Ammon's horn (tissue), 1 donor: Measurements from ENCODE around the gene CILP2.

Experiments
- DNase-seq: peaks from one replicate; pipeline ENCODE4 v3.0.0-alpha.2; 2016; ENCODE audit warnings: low spot score

The CILP2 gene

GRCh38 chr19:19567391-19567790 lies 29.3 kb downstream of the CILP2 start:
- DNase-seq = no peak

GRCh38 chr19:19568802-19569756 lies 31.0 kb downstream of the CILP2 start:
- DNase-seq = no peak

GRCh38 chr19:19570571-19570970 lies 32.5 kb downstream of the CILP2 start:
- DNase-seq = no peak

GRCh38 chr19:19571071-19571786 lies 33.2 kb downstream of the CILP2 start:
- DNase-seq = no peak

DNA sequence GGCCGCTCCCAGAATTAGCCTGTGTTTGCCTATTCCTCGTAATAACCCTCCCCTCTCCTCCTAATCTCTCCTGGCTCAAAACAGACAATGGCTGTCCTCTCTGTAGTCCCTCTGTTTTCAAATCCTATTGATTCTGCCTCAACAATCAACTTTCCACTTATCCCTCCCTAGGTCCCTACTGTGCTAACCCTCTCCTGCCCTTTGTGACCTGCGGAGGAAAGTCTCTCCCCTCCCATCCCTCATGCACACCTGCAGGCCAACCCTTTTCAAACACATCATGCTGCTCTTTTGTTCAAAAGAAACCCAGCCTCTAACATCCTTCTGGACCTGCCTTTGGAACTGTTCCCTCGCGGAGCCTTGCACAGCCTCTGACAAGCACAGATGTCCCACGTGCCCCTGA lies 37.3 kb downstream of the CILP2 start:
- DNase-seq = no peak

DNA sequence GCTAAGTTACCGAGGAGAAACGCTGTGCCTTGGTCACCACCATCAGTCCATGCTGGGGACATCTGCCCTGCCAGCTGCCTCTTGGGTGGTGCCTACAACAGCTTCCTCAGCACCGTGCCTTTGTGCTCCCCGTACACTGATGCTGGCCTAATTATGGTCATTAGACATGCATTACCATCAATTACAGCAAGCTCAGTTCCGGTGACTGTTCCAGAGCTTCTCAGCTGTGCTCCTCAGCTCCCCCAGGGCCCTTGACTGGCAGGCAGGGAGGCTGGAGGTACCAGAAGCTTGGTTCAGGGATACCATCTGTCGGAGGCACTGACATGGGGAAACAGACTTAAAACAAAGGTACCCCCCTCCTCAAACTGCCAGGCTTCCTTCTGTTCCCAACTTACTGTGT lies 40.2 kb downstream of the CILP2 start:
- DNase-seq = peak; percentile 15

DNA sequence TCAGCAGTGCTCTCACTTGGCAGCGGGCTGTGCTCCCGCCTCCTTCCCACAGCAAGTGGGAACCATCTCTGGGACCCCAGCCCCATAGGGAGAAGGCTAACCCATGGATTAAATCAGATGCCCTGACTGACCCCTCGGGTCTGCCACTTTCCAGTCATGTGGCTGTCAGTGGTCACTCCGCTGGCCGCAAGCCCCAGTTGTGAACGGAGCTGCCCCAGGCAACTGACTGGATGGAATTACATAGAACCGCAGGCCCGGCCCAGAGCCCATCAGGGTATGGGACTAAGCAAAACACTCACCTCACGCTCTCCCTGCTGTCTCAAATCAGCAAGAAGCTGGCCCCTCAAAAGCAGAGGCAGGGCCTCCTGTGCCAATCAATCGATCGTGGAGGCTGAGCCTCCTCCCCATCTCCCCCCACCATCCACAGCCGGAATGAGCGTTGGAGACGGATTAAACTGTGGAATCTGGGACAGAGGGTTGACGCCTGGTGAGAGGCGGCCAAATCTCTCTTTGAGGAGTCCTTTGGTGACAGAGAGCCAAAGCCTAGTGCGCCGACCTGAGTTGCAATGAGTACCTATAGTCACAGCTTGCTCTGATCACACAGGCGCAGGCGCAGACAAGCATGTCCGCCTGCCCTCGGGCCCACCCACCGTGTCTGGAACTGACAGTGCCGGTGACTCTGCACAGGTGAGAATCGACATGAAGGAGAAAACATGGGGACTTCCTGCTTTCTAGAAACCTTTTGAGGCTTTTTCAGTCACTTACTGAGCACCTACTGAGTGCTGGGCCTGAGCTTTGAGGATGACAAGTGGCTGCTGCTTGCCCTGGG lies 41.7 kb downstream of the CILP2 start:
- no peak for DNase-seq

DNA sequence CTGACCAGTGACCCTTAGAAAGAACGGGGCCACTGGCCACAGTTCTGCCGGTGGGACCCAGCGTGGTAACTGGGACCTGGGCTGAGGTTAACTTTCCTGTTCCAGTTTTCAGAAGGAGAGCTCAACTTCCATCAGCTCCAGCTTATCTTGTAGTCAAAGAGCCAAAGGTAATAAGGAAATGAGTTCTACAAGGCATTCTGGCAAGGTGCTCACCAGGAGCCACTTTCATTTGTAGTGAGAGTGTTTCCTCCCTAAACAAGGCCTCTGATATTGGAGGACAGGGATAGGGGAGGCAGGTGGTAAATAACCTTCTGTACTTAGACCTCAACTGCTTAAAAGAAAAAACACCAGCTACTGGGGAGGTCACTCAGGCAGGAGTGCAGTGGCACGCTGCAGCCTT lies 42.4 kb downstream of the CILP2 start:
- DNase-seq = no peak

GRCh38 chr19:19581391-19581790 lies 43.3 kb downstream of the CILP2 start:
- no peak for DNase-seq

DNA sequence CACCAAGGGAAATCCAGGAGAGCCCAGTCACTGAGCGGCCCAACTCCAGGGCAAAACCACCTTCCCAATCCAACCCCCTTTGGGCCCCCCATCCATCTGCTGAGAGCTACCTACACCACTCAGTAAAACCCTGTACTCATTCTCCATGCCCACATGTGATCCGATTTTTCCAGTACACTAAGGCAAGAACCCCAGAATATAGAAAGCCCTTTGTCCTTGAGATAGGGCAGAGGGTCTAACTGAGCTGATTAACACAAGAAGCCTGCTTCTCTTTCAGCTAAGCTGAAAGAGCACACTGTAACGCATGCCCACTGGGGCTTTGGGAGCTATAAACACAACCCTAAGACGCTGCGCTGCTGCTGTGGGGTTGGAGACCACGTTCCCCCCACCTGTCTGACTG lies 44.4 kb downstream of the CILP2 start:
- DNase-seq = no peak

DNA sequence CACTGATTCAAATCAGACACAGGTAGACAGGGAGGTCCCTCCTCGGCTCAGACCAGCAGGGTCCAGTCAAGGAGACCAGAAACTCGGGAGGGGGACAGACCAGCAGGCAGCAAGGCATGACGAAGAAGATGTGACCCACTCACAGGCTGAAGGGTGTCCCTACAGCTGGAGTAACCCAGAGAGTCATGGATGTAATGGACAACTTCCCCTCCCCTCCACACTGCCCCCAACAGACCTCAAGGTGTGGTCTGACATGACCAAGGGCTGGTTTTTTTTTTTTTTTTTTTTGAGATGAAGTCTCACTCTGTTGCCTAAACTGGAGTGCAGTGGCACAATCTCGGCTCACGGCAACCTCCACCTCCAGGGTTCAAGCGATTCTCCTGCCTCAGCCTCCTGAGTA lies 46.3 kb downstream of the CILP2 start:
- DNase-seq = no peak

DNA sequence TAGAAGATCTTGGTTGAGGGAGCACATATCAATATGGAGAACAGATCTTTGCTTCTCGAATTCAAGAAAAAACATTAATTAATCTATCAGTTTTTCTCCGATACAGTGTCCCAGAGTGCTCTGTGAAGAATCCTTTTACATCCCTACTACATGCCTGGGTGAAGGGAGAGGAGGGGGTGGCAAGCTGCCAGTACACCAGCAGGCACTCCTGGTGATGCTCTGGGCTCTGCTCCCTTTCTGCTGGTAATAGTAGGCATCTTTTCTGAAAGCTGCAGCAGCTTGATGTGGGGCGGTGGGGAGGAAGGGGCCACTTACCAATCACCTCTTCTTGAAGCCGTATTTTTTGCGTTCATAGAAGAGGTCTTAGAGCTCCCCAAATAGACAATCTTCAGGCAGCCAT lies 49.7 kb downstream of the CILP2 start:
- peak; percentile 72 for DNase-seq

GRCh38 chr19:19588546-19588945 lies 50.5 kb downstream of the CILP2 start:
- no peak for DNase-seq

DNA sequence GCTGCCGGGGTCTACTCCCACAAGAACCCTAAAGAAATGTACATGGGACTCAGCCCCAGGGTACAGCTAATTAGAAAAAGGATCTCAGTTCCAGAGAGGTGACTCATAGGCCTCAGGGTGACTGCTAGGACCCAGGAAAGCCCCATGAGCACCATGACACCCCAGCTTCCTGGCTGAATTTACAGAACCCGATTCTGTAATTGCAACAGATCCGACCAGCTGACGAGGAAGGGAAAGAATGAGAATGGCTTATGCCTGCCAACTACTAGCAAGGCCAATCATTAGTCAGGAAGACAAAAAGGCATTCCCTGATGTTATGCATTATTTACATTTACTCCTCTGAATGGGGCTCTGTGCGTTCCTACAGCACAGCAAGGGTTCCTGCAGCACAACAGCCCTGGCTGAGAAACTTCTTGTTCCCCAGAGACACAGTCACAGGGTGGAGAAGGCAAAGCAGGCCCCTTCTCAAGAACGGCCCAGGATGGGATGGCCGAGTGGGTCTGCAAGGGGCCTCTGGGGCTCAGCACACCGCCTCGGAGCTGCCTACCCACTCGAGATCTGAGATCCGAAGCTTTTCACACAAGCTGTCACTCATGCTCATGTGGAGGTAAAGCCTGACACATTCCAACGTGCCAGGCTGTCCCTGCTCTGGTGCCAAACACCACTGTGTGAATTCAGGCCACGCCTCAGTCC lies 53.2 kb downstream of the CILP2 start:
- peak; percentile 43 for DNase-seq

GRCh38 chr19:19592690-19593089 lies 54.6 kb downstream of the CILP2 start:
- DNase-seq = no peak

- DNase-seq = peak; percentile 53
Measured at GRCh38 chr19:19594381-19594780, 56.3 kb downstream of the CILP2 start.

GRCh38 chr19:19595171-19595701 lies 57.2 kb downstream of the CILP2 start:
- no peak for DNase-seq
